ENCODE measurements around the gene CCDC187. TPM values are rescaled to one million over a fixed set of nuclear protein-coding genes. Genes with fewer than 3 reads are reported as not detected.

The CCDC187 gene
- total RNA-seq, 1 donor: not detected

DNA sequence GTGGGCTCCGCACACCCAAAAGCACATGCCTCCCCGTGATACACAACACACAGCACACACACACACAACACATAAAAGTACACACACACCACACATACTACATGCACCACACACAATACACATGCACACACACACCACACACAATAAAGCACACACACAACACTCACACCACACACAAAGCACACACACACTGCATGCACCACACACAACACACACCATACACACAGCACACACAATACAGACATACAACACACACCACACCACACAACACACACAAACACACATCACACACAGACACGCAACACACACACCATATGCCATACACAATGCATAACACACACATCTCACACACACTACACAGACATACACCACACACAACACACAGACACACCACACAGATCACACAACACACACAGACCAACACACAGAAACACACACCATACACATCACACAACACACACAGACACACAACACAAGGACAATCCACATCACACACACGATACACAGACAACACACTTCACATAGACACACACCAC, 3.4 kb upstream of the CCDC187 start:
- H4K20me1 ChIP-seq (ENCODE audit: insufficient read depth, low read length): no peaks in the 10 kb centered on the region
- H3K4me2 ChIP-seq (ENCODE audit: insufficient read depth, low read length): no peak overlapping the region
- no peak overlapping the region for H2AFZ ChIP-seq (ENCODE audit: low read length)

DNA sequence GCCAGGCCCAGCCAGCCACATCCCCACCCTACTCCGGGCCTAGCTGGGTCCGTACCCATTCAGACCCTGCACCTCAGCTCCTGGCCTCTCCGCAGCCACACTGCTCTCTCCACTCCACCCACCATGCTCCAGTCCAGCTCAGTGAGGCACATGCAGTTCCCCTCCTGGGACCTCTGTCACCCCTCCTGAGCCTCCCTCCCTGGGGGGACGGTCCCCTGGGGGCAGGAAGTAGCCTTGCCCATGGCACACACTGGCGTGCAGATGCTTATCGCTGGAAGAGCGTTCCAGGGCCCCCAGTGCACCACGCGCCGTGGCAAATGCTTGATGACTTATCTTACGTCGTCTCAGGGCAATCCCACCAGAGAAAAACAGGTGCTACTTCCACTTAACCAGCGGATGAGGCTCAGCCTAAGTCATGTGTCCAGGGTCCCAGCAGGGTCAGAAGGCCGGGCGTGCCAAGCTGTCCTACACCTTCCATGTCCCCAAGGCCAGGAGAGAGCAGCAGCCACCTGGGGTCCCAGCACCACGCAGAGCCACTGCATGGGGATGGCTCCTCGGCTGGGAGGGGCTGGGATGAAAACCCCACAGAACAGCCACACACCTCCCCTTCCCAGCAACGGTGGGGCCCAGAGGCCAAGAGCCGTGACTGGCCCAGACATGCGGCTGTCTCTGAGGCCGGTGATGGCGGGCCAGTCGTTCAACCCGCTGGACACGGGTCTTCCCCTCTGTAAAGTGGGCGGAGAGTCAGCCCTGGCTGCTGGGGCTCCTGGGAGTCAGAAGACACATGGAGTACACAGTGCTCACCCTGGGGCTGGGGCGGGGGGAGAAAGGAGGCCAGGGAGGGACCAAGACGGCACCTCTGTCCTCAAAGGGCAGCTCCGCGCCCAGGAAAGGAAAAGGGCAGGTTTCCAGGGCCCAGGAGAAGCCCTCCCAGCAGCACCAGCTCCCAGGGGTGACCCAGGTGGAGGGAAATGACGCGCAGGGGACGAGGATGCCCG, 2.6 kb upstream of the CCDC187 start:
- Histone ChIP-seq H2AFZ (ENCODE audit: low read length) (no peak overlapping the region), H3K9me3 (ENCODE audit: low read depth, low read length) (no peaks in the 10 kb centered on the region), H3K4me3 (ENCODE audit: insufficient read depth, low read length) (no peak overlapping the region), H3K27me3 (ENCODE audit: insufficient read depth, low read length) (no peaks in the 10 kb centered on the region), H3K4me2 (ENCODE audit: insufficient read depth, low read length) (no peak overlapping the region), H3K36me3 (ENCODE audit: insufficient read depth, low read length) (no peaks in the 10 kb centered on the region), H3K4me1 (ENCODE audit: insufficient read depth, low read length) (no peaks in the 10 kb centered on the region), H4K20me1 (ENCODE audit: insufficient read depth, low read length) (no peaks in the 10 kb centered on the region), H3K79me2 (ENCODE audit: insufficient read depth, low read length) (no peaks in the 10 kb centered on the region), H3K27ac (ENCODE audit: low read depth, low read length) (no peak overlapping the region)
- TF ChIP-seq, protein P1, sequence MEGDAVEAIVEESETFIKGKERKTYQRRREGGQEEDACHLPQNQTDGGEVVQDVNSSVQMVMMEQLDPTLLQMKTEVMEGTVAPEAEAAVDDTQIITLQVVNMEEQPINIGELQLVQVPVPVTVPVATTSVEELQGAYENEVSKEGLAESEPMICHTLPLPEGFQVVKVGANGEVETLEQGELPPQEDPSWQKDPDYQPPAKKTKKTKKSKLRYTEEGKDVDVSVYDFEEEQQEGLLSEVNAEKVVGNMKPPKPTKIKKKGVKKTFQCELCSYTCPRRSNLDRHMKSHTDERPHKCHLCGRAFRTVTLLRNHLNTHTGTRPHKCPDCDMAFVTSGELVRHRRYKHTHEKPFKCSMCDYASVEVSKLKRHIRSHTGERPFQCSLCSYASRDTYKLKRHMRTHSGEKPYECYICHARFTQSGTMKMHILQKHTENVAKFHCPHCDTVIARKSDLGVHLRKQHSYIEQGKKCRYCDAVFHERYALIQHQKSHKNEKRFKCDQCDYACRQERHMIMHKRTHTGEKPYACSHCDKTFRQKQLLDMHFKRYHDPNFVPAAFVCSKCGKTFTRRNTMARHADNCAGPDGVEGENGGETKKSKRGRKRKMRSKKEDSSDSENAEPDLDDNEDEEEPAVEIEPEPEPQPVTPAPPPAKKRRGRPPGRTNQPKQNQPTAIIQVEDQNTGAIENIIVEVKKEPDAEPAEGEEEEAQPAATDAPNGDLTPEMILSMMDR (IDR thresholded peaks at IDR 0.05; ENCODE audit: extremely low read depth, low read depth, low read length): no peak
- no peak for DNase-seq (ENCODE audit: insufficient read length, low spot score, missing footprints)

More for the DNA sequence above, 3.4 kb upstream of the CCDC187 start:
- Histone ChIP-seq H3K79me2 (ENCODE audit: insufficient read depth, low read length) (no peaks in the 10 kb centered on the region), H3K9me3 (ENCODE audit: low read depth, low read length) (no peaks in the 10 kb centered on the region), H3K27me3 (ENCODE audit: insufficient read depth, low read length) (no peaks in the 10 kb centered on the region), H3K4me1 (ENCODE audit: insufficient read depth, low read length) (no peaks in the 10 kb centered on the region), H3K36me3 (ENCODE audit: insufficient read depth, low read length) (no peaks in the 10 kb centered on the region), H3K27ac (ENCODE audit: low read depth, low read length) (no peak overlapping the region), H3K4me3 (ENCODE audit: insufficient read depth, low read length) (no peak overlapping the region)
- TF ChIP-seq, protein P1 (IDR thresholded peaks at IDR 0.05; ENCODE audit: extremely low read depth, low read depth, low read length): no peak
- DNase-seq (ENCODE audit: insufficient read length, low spot score, missing footprints): no peak

DNA sequence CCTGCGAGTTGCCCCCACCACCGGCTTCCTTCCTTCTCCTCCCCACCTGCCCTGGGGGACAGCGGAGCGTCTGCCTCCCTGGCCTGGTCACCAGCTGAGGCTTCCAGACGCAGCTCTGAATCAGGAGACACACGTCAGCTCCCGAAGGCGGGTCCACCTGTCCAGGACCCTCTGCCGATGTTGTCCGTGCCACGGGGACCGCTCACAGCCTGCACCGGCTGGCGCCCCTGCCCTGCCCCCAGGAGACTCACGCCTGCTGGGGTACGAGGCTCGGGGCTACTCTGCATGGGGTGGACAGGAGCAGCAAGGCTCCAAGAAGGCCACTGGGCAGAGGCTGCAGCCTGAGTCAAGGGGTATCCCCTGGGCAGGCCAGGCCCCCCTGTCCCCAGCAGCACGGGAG, 1.9 kb upstream of the CCDC187 start:
- no peaks in the 10 kb centered on the region for H3K79me2 ChIP-seq (ENCODE audit: insufficient read depth, low read length)
- no peak for DNase-seq (ENCODE audit: insufficient read length, low spot score, missing footprints)
- no peaks in the 10 kb centered on the region for H3K9me3 ChIP-seq (ENCODE audit: low read depth, low read length)
- H3K27ac ChIP-seq (ENCODE audit: low read depth, low read length): no peak overlapping the region
- H4K20me1 ChIP-seq (ENCODE audit: insufficient read depth, low read length): no peaks in the 10 kb centered on the region
- H2AFZ ChIP-seq (ENCODE audit: low read length): no peak overlapping the region
- TF ChIP-seq, protein P1 (IDR thresholded peaks at IDR 0.05; ENCODE audit: extremely low read depth, low read depth, low read length): no peak
- no peaks in the 10 kb centered on the region for H3K4me1 ChIP-seq (ENCODE audit: insufficient read depth, low read length)
- H3K4me2 ChIP-seq (ENCODE audit: insufficient read depth, low read length): no peak overlapping the region
- H3K36me3 ChIP-seq (ENCODE audit: insufficient read depth, low read length): no peaks in the 10 kb centered on the region
- H3K4me3 ChIP-seq (ENCODE audit: insufficient read depth, low read length): no peak overlapping the region
- no peaks in the 10 kb centered on the region for H3K27me3 ChIP-seq (ENCODE audit: insufficient read depth, low read length)

DNA sequence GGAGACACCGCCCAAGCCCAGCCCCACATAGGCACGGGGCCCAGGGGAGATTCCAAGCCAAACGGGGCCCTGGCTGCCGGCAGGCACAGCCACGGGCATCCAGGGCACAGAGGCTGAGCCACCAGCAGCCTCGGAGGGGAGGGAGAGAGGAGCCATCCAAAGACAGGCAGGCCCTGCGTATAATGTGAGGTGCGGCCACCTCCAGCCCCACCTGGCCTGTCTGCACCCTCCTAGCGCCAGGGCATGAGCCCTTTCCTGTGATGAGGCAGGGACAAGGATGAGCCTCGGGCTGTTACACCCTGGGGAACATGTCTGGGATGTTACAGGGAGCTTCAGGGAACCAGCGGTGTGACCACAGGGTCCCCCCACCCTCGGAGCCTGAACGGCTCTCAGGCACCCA, 1.1 kb upstream of the CCDC187 start:
- TF ChIP-seq, protein P1 (IDR thresholded peaks at IDR 0.05; ENCODE audit: extremely low read depth, low read depth, low read length): no peak
- H4K20me1 ChIP-seq (ENCODE audit: insufficient read depth, low read length): no peaks in the 10 kb centered on the region

More for the DNA sequence above, 1.1 kb upstream of the CCDC187 start:
- H3K9me3 ChIP-seq (ENCODE audit: low read depth, low read length): no peaks in the 10 kb centered on the region
- DNase-seq (ENCODE audit: insufficient read length, low spot score, missing footprints): no peak
- no peak overlapping the region for H3K27ac ChIP-seq (ENCODE audit: low read depth, low read length)
- no peaks in the 10 kb centered on the region for H3K79me2 ChIP-seq (ENCODE audit: insufficient read depth, low read length)
- no peaks in the 10 kb centered on the region for H3K36me3 ChIP-seq (ENCODE audit: insufficient read depth, low read length)
- H3K4me2 ChIP-seq (ENCODE audit: insufficient read depth, low read length): no peak overlapping the region
- no peak overlapping the region for H3K4me3 ChIP-seq (ENCODE audit: insufficient read depth, low read length)
- no peak overlapping the region for H2AFZ ChIP-seq (ENCODE audit: low read length)
- no peaks in the 10 kb centered on the region for H3K4me1 ChIP-seq (ENCODE audit: insufficient read depth, low read length)
- no peaks in the 10 kb centered on the region for H3K27me3 ChIP-seq (ENCODE audit: insufficient read depth, low read length)

Measured in osteoblast (primary cell).